Right atrium auricular region (tissue), 2 donors: ENCODE results near the gene FAM174A. TPM values are rescaled to one million over a fixed set of nuclear protein-coding genes. Genes with fewer than 3 reads are reported as not detected.
A peak's percentile ranks its signal among the peaks of the same experiment; 100 is the strongest.

Source experiments
- DNase-seq: peaks from one replicate; pipeline ENCODE4 v3.0.0-alpha.2; 2019; ENCODE audit warnings: low spot score
- H3K27ac ChIP-seq, 2 donors: fragments of 200-600 bp; sonication (generic); 1 replicate in 1 of 2; 2 replicates in 1 of 2; pipeline ENCODE4 v1.5.1; 2016 to 2019
- H3K27me3 ChIP-seq, 2 donors: fragments of 200-600 bp; sonication (generic); one replicate each; pipeline versions ENCODE4 v1.5.1 to v1.6.0; 2017 to 2019
- H3K36me3 ChIP-seq: fragments of 200-600 bp; sonication (generic); one replicate; pipeline ENCODE4 v1.5.1; 2016
- H3K4me1 ChIP-seq, 2 donors: fragments of 200-600 bp; sonication (generic); one replicate each; pipeline versions ENCODE4 v1.5.1 to v1.6.0; 2017 to 2019
- H3K4me3 ChIP-seq, 2 donors: fragments of 200-600 bp; sonication (generic); 1 replicate in 1 of 2; 2 replicates in 1 of 2; pipeline ENCODE4 v1.5.1; 2017 to 2019; ENCODE audit warnings: mild to moderate bottlenecking in 1 of 2, moderate library complexity in 1 of 2
- H3K9me3 ChIP-seq, 2 donors: fragments of 200-600 bp; sonication (generic); one replicate each; pipeline ENCODE4 v1.5.1; 2019
- CTCF ChIP-seq, 2 donors: fragments of 200-600 bp; sonication (generic); IDR thresholded peaks; one replicate each; pipeline ENCODE4 v1.5.1; 2019; ENCODE audit warnings: antibody characterized with exemption in 2 of 2
- total RNA-seq, 2 donors: library from RNA; depleted of rRNA; stranded (reverse); fragments of >200 nt; gene quantifications; one replicate each; pipeline ENCODE4 v1.1.0, GENCODE V29; 2016

FAM174A gene
- total RNA-seq, 2 donors from 2014 or later: 23.1 to 28.6 TPM

DNA sequence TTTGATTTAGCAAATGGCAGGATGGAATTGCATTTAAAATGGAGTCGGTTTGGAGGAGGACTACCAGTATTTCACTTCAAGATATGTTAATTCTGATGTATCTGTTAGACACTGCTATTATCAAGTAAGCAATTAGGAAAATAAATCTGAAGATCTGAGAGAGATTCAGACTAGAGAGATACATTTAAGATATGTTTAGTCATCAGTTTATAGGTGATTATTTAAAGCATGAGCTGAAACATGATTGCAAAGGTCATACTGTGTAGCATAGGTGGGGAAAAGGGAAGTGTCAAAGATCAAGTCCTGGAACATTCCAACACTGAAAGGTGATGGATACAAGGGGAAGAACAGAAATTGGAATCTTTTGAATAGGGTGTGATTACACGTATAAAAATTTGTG lies 79.1 kb downstream of the FAM174A start:
- Histone ChIP-seq H3K27me3 (no peaks in the 10 kb centered on the region), H3K36me3 (no peaks in the 10 kb centered on the region), H3K4me1 (no peaks in the 10 kb centered on the region), H3K27ac (no peak overlapping the region), H3K4me3 (no peak overlapping the region), H3K9me3 (no peaks in the 10 kb centered on the region)
- no peak for TF ChIP-seq CTCF (IDR thresholded peaks at IDR 0.05)
- DNase-seq: no peak

GRCh38 chr5:100615362-100615761 lies 80.2 kb downstream of the FAM174A start:
- TF ChIP-seq CTCF (IDR thresholded peaks at IDR 0.05): no peak
- no peak overlapping the region for H3K4me3 ChIP-seq
- no peaks in the 10 kb centered on the region for H3K27me3 ChIP-seq
- DNase-seq: no peak
- H3K9me3 ChIP-seq: no peaks in the 10 kb centered on the region
- no peak overlapping the region for H3K27ac ChIP-seq
- no peaks in the 10 kb centered on the region for H3K4me1 ChIP-seq
- no peaks in the 10 kb centered on the region for H3K36me3 ChIP-seq

- no peaks in the 10 kb centered on the region for H3K9me3 ChIP-seq
- H3K27me3 ChIP-seq: no peaks in the 10 kb centered on the region
- no peak overlapping the region for H3K4me3 ChIP-seq
- no peak for TF ChIP-seq CTCF (IDR thresholded peaks at IDR 0.05)
- no peak for DNase-seq
- no peak overlapping the region for H3K27ac ChIP-seq
- no peaks in the 10 kb centered on the region for H3K4me1 ChIP-seq
- no peaks in the 10 kb centered on the region for H3K36me3 ChIP-seq
Observed at GRCh38 chr5:100616291-100616690, 81.1 kb downstream of the FAM174A start.

DNA sequence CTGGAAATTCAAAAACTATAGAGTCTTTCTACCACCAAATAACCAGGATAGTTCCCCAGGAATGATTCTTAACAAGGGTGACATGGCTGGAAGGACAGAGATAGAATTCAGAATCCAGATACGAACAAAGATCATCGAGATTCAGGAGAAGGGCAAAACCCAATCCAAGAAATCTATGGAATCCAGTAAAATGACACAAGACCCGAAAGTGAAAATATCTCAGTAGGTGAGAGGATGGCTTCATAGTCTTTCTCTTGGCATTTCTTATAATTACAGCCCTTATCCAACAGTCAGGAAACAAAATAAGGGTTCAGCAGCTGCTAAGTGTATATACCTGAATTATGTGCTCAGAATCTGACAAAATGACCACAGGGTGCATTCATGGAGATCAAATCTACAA lies 81.8 kb downstream of the FAM174A start:
- H3K4me3 ChIP-seq: no peak overlapping the region
- DNase-seq: no peak
- H3K27ac ChIP-seq: no peak overlapping the region
- no peak for TF ChIP-seq CTCF (IDR thresholded peaks at IDR 0.05)
- H3K36me3 ChIP-seq: no peaks in the 10 kb centered on the region
- H3K27me3 ChIP-seq: no peaks in the 10 kb centered on the region
- H3K4me1 ChIP-seq: no peaks in the 10 kb centered on the region
- H3K9me3 ChIP-seq: no peaks in the 10 kb centered on the region

DNA sequence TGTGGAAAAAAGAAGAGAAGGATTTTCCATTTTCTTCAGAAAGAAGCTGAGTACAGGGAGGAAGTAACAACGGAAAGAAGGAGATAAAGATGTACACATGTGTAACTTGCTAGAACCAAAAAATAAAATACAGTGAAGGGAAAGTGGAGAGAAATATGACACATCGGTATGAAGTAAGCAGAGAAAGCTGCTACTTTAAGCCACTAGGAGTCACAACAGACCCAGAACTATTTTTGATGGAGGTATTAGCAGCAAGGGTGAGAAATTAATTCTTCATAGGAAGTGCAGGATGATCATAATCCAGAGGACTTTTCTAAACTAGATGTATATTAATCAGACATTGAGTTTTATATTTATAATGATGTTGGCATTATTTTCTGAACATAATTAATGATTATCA lies 88.5 kb downstream of the FAM174A start:
- TF ChIP-seq CTCF (IDR thresholded peaks at IDR 0.05): peak in 1 of 2 donors; percentile 58
- DNase-seq: no peak

GRCh38 chr5:100634937-100635534 lies 99.9 kb downstream of the FAM174A start:
- Histone ChIP-seq H3K4me3 (no peak overlapping the region), H3K4me1 (no peaks in the 10 kb centered on the region), H3K9me3 (no peaks in the 10 kb centered on the region), H3K36me3 (no peaks in the 10 kb centered on the region), H3K27ac (no peak overlapping the region), H3K27me3 (no peaks in the 10 kb centered on the region)
- no peak for TF ChIP-seq CTCF (IDR thresholded peaks at IDR 0.05)
- DNase-seq: no peak

More for the DNA sequence above, 88.5 kb downstream of the FAM174A start:
- Histone ChIP-seq H3K4me3 (no peak overlapping the region), H3K27ac (no peak overlapping the region), H3K4me1 (no peaks in the 10 kb centered on the region), H3K36me3 (no peaks in the 10 kb centered on the region), H3K27me3 (no peaks in the 10 kb centered on the region), H3K9me3 (no peaks in the 10 kb centered on the region)
